Activated naive CD4-positive, alpha-beta T cell treated with anti-CD3 and anti-CD28 coated beads for 36 hours (primary cell): ENCODE data around the gene ACAP2. TPM values are rescaled to one million over a fixed set of nuclear protein-coding genes. Genes with fewer than 3 reads are reported as not detected.
A peak's percentile ranks its signal among the peaks of the same experiment; 100 is the strongest.

Experiments
- CTCF ChIA-PET: fragments of 350-600 bp; sonication (Branson Sonifier 250); formaldehyde crosslinking; loops from one replicate; lab custom pipeline; 2021; ENCODE audit warnings: antibody characterized with exemption; lab: Charles Lee
- DNase-seq: peaks from one replicate; pipeline ENCODE4 v3.0.0-alpha.2; 2020
- H3K27ac Mint-ChIP-seq: one replicate; pipeline ENCODE4 v1.8.0; 2021; ENCODE audit warnings: mild to moderate bottlenecking, mixed read lengths
- H3K27me3 Mint-ChIP-seq: one replicate; pipeline ENCODE4 v1.8.0; 2021; ENCODE audit warnings: low read depth, mixed read lengths
- H3K36me3 Mint-ChIP-seq: one replicate; pipeline ENCODE4 v1.8.0; 2021; ENCODE audit warnings: low read depth, mixed read lengths
- H3K4me1 Mint-ChIP-seq: one replicate; pipeline ENCODE4 v1.8.0; 2021; ENCODE audit warnings: low read depth, mixed read lengths
- H3K4me3 Mint-ChIP-seq: one replicate; pipeline ENCODE4 v1.8.0; 2021; ENCODE audit warnings: mild to moderate bottlenecking, moderate library complexity, mixed read lengths
- H3K9me3 Mint-ChIP-seq: one replicate; pipeline ENCODE4 v1.8.0; 2021; ENCODE audit warnings: mixed read lengths
- intact Hi-C: fragments of 100-400 bp; cut with micrococcal nuclease; formaldehyde crosslinking; loops from one replicate; pipeline ENCODE4 v1.15.1; 2023
- total RNA-seq, 2 experiments: library from RNA; stranded (reverse); gene quantifications; one replicate each; pipeline ENCODE4 v1.2.3, GENCODE V29; 2021

Gene ACAP2
- total RNA-seq, 2 experiments from 2014 or later: 37.9 to 42.1 TPM

GRCh38 chr3:195263193-195263924, 179.5 kb downstream of the ACAP2 start:
- intact Hi-C loops: loop anchor here (5.0 kb wide), 1 partner anchor 931 kb away; no protein-coding TSS in a partner anchor
- Mint-ChIP-seq H3K36me3 (no peaks in the 10 kb centered on the region), H3K4me1 (peaks cover 13% of the 10 kb centered on the region), H3K4me3 (no peak overlapping the region), H3K9me3 (no peaks in the 10 kb centered on the region), H3K27ac (no peak overlapping the region), H3K27me3 (no peaks in the 10 kb centered on the region)
- DNase-seq: no peak
- CTCF ChIA-PET: interaction anchor here (0.6 to 3.9 kb wide), 4 partner anchors 8 to 621 kb away, joined by 3 to 28 read pairs (median 14); partner anchors contain the start of genes LSG1 and XXYLT1

GRCh38 chr3:195261925-195262324, 180.9 kb downstream of the ACAP2 start:
- Mint-ChIP-seq H3K9me3 (no peaks in the 10 kb centered on the region), H3K36me3 (no peaks in the 10 kb centered on the region), H3K27ac (no peak overlapping the region), H3K27me3 (no peaks in the 10 kb centered on the region), H3K4me1 (peaks cover 13% of the 10 kb centered on the region), H3K4me3 (no peak overlapping the region)
- intact Hi-C loops: loop anchor here (5.0 kb wide), 1 partner anchor 930 kb away; no protein-coding TSS in a partner anchor
- no peak for DNase-seq
- CTCF ChIA-PET: interaction anchor here (1.0 to 3.9 kb wide), 3 partner anchors 9 to 589 kb away, joined by 3 to 28 read pairs (median 23); partner anchors contain the start of genes LSG1 and XXYLT1

- H3K9me3 Mint-ChIP-seq: no peaks in the 10 kb centered on the region
- DNase-seq: peak; percentile 47
- H3K4me3 Mint-ChIP-seq: peak overlapping the region; percentile 68
- CTCF ChIA-PET: interaction anchor here (0.7 to 3.9 kb wide), 5 partner anchors 11 to 589 kb away, joined by 3 to 28 read pairs (median 7); partner anchors contain the start of gene XXYLT1
- peaks cover 13% of the 10 kb centered on the region for H3K4me1 Mint-ChIP-seq
- H3K36me3 Mint-ChIP-seq: no peaks in the 10 kb centered on the region
- intact Hi-C loops: loop anchor here (1.0 to 5.0 kb wide), 4 partner anchors 491 to 928 kb away; partner anchors contain the start of gene LSG1
- H3K27me3 Mint-ChIP-seq: no peaks in the 10 kb centered on the region
- H3K27ac Mint-ChIP-seq: peak overlapping the region; percentile 33
Observed at GRCh38 chr3:195260280-195260905, 182.4 kb downstream of the ACAP2 start.

- Mint-ChIP-seq H3K4me3 (peak overlapping the region; percentile 55), H3K27me3 (no peaks in the 10 kb centered on the region), H3K4me1 (peaks cover 13% of the 10 kb centered on the region), H3K27ac (no peak overlapping the region), H3K36me3 (no peaks in the 10 kb centered on the region), H3K9me3 (no peaks in the 10 kb centered on the region)
- CTCF ChIA-PET: interaction anchor here (0.8 to 3.9 kb wide), 4 partner anchors 11 to 588 kb away, joined by 3 to 28 read pairs (median 14); partner anchors contain the start of gene XXYLT1
- peak; percentile 79 for DNase-seq
- intact Hi-C loops: loop anchor here (1.0 to 10.0 kb wide), 6 partner anchors 132 to 927 kb away; partner anchors contain the start of gene LSG1
Observed at GRCh38 chr3:195259475-195260279, 183.1 kb downstream of the ACAP2 start.

- DNase-seq: no peak
- no peaks in the 10 kb centered on the region for H3K9me3 Mint-ChIP-seq
- no peak overlapping the region for H3K27ac Mint-ChIP-seq
- CTCF ChIA-PET: interaction anchor here (0.8 to 1.9 kb wide), 4 partner anchors 12 to 573 kb away, joined by 3 to 7 read pairs (median 4); partner anchors contain the start of genes FAM43A and XXYLT1
- peaks cover 13% of the 10 kb centered on the region for H3K4me1 Mint-ChIP-seq
- H3K36me3 Mint-ChIP-seq: no peaks in the 10 kb centered on the region
- no peak overlapping the region for H3K4me3 Mint-ChIP-seq
- H3K27me3 Mint-ChIP-seq: no peaks in the 10 kb centered on the region
- intact Hi-C loops: loop anchor here (5.0 to 10.0 kb wide), 2 partner anchors 132 to 254 kb away; no protein-coding TSS in a partner anchor
Observed at GRCh38 chr3:195259154-195259474, 183.7 kb downstream of the ACAP2 start.

GRCh38 chr3:195258449-195259153, 184.2 kb downstream of the ACAP2 start:
- no peak overlapping the region for H3K4me3 Mint-ChIP-seq
- intact Hi-C loops: loop anchor here (5.0 to 10.0 kb wide), 2 partner anchors 131 to 254 kb away; no protein-coding TSS in a partner anchor
- H3K36me3 Mint-ChIP-seq: no peaks in the 10 kb centered on the region
- peaks cover 13% of the 10 kb centered on the region for H3K4me1 Mint-ChIP-seq
- no peak overlapping the region for H3K27ac Mint-ChIP-seq
- CTCF ChIA-PET: interaction anchor here (0.8 to 1.9 kb wide), 5 partner anchors 12 to 576 kb away, joined by 3 to 7 read pairs (median 5); partner anchors contain the start of genes FAM43A and XXYLT1
- H3K9me3 Mint-ChIP-seq: no peaks in the 10 kb centered on the region
- H3K27me3 Mint-ChIP-seq: no peaks in the 10 kb centered on the region
- DNase-seq: no peak

- H3K9me3 Mint-ChIP-seq: no peaks in the 10 kb centered on the region
- CTCF ChIA-PET: interaction anchor here (0.6 to 1.9 kb wide), 6 partner anchors 13 to 593 kb away, joined by 3 to 7 read pairs (median 4); partner anchors contain the start of genes FAM43A and XXYLT1
- no peaks in the 10 kb centered on the region for H3K27me3 Mint-ChIP-seq
- DNase-seq: no peak
- H3K4me3 Mint-ChIP-seq: no peak overlapping the region
- H3K27ac Mint-ChIP-seq: no peak overlapping the region
- H3K36me3 Mint-ChIP-seq: no peaks in the 10 kb centered on the region
- peaks cover 13% of the 10 kb centered on the region for H3K4me1 Mint-ChIP-seq
- intact Hi-C loops: loop anchor here (5.0 to 10.0 kb wide), 2 partner anchors 130 to 253 kb away; no protein-coding TSS in a partner anchor
Observed at GRCh38 chr3:195257454-195258448, 185.1 kb downstream of the ACAP2 start.

- H3K4me3 Mint-ChIP-seq: no peak overlapping the region
- H3K27ac Mint-ChIP-seq: no peak overlapping the region
- no peak for DNase-seq
- peaks cover 15% of the 10 kb centered on the region for H3K4me1 Mint-ChIP-seq
- H3K36me3 Mint-ChIP-seq: no peaks in the 10 kb centered on the region
- CTCF ChIA-PET: interaction anchor here (0.6 to 1.8 kb wide), 5 partner anchors 14 to 594 kb away, joined by 3 to 5 read pairs (median 3); partner anchors contain the start of gene XXYLT1
- H3K9me3 Mint-ChIP-seq: no peaks in the 10 kb centered on the region
- intact Hi-C loops: loop anchor here (5.0 to 10.0 kb wide), 2 partner anchors 130 to 252 kb away; no protein-coding TSS in a partner anchor
- no peaks in the 10 kb centered on the region for H3K27me3 Mint-ChIP-seq
Observed at GRCh38 chr3:195256639-195257453, 186.0 kb downstream of the ACAP2 start.

- CTCF ChIA-PET: interaction anchor here (1.1 to 1.8 kb wide), 4 partner anchors 15 to 595 kb away, joined by 3 to 5 read pairs (median 4); partner anchors contain the start of gene XXYLT1
- no peaks in the 10 kb centered on the region for H3K27me3 Mint-ChIP-seq
- H3K27ac Mint-ChIP-seq: no peak overlapping the region
- intact Hi-C loops: loop anchor here (5.0 to 10.0 kb wide), 2 partner anchors 129 to 251 kb away; no protein-coding TSS in a partner anchor
- peaks cover 20% of the 10 kb centered on the region for H3K4me1 Mint-ChIP-seq
- H3K4me3 Mint-ChIP-seq: no peak overlapping the region
- no peaks in the 10 kb centered on the region for H3K9me3 Mint-ChIP-seq
- no peaks in the 10 kb centered on the region for H3K36me3 Mint-ChIP-seq
- DNase-seq: no peak
Observed at GRCh38 chr3:195255571-195256501, 187.0 kb downstream of the ACAP2 start.
